GM12875 (cell line): Measurements from ENCODE around the gene SCIN.

Experiments
- H3K4me3 ChIP-seq: one replicate; pipeline ENCODE4 v1.5.1; 2011; ENCODE audit warnings: low read depth, low read length, control low read depth
- CTCF ChIP-seq: IDR thresholded peaks from 2 replicates; pipeline ENCODE4 v1.5.1; 2011; ENCODE audit warnings: low read depth, mild to moderate bottlenecking, control low read depth, inconsistent platforms, low read length, moderate library complexity, borderline replicate concordance; ENCODE audit not compliant: insufficient read depth

The SCIN gene

GRCh38 chr7:12539681-12540080 is 30.8 kb upstream of the SCIN start:
- no peak for TF ChIP-seq CTCF
- no peak overlapping the region for H3K4me3 ChIP-seq

- no peak overlapping the region for H3K4me3 ChIP-seq
- TF ChIP-seq CTCF: no peak
Observed at GRCh38 chr7:12540850-12541249, 29.7 kb upstream of the SCIN start.

GRCh38 chr7:12543586-12543985 is 26.9 kb upstream of the SCIN start:
- no peak overlapping the region for H3K4me3 ChIP-seq

GRCh38 chr7:12549106-12549505 is 21.4 kb upstream of the SCIN start:
- TF ChIP-seq CTCF: no peak
- no peak overlapping the region for H3K4me3 ChIP-seq

More at GRCh38 chr7:12543586-12543985, 26.9 kb upstream of the SCIN start:
- no peak for TF ChIP-seq CTCF

GRCh38 chr7:12550956-12551355 is 19.6 kb upstream of the SCIN start:
- TF ChIP-seq CTCF: no peak
- no peak overlapping the region for H3K4me3 ChIP-seq

- TF ChIP-seq CTCF: no peak
- no peak overlapping the region for H3K4me3 ChIP-seq
Observed at GRCh38 chr7:12552876-12553275, 17.6 kb upstream of the SCIN start.

- TF ChIP-seq CTCF: no peak
- no peak overlapping the region for H3K4me3 ChIP-seq
Observed at GRCh38 chr7:12553416-12553815, 17.1 kb upstream of the SCIN start.
